GM12873 (cell line): ENCODE measurements around the gene CFAP20DC.

ENCODE experiments used
- TF ChIP-seq, protein P1 (sequence below): IDR thresholded peaks from 2 replicates; pipeline ENCODE4 v1.5.1; 2012; ENCODE audit warnings: low read depth, mild to moderate bottlenecking, moderate library complexity, low read length, control low read depth; ENCODE audit not compliant: insufficient read depth; ENCODE audit errors: missing control alignments

Gene CFAP20DC

DNA sequence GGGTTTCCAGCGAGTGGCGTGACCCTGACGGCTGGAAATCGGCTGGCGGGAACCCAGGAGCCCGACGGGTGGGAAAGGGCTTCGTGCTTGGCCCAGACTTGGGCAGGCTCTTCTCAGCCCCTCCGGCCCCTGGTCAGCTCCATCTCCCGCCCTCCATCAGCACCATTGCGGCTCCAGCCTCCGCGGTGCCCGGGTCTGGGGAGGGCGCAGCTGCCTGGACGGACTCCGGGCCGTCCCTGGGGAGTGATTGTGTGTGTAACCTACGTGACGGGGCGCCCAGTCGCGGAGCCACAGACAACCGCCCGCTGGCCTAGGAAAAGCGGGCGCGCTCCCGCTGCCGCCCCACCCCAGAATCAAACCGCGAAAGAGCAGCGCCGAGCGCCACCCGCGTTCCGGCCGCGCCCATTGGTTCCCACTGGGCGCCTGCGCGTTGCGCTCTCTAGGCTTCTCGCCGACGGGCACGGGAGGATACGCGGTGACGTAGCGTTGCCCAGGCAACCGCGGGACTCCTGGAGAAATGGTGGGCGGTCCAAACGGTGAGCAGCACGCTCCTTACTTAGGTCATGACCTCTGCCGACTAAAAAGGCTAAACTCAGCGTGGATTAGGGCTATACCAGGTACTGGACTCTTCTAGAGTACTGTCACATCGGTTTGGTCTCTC lies at the start of gene CFAP20DC:
Gene CFAP20DC, minus strand, starts transcription at position 355 of the 661 bp plus-strand sequence. CDS start 394 bp downstream, outside the sequence.
- TF ChIP-seq, protein P1, sequence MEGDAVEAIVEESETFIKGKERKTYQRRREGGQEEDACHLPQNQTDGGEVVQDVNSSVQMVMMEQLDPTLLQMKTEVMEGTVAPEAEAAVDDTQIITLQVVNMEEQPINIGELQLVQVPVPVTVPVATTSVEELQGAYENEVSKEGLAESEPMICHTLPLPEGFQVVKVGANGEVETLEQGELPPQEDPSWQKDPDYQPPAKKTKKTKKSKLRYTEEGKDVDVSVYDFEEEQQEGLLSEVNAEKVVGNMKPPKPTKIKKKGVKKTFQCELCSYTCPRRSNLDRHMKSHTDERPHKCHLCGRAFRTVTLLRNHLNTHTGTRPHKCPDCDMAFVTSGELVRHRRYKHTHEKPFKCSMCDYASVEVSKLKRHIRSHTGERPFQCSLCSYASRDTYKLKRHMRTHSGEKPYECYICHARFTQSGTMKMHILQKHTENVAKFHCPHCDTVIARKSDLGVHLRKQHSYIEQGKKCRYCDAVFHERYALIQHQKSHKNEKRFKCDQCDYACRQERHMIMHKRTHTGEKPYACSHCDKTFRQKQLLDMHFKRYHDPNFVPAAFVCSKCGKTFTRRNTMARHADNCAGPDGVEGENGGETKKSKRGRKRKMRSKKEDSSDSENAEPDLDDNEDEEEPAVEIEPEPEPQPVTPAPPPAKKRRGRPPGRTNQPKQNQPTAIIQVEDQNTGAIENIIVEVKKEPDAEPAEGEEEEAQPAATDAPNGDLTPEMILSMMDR = no peak

DNA sequence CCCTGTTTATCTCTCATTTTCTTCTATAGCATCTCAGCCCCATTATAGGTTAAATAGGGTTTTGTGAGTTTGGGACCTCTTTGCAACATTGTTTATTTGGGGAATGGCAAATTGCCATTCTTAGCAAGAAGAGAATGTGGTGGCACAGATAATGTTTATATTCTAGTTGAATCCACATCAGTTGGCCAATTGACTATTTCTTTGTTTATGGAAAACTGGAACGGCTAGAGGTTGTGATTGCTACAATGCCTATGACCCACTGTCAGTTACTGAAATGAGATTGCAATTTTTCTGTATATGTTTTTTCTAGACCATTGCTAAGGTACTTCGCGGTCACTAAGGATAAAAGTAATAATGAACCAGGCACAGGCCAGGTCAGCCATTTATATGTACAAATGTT lies 44.6 kb upstream of the CFAP20DC start:
- TF ChIP-seq, protein P1 = no peak

DNA sequence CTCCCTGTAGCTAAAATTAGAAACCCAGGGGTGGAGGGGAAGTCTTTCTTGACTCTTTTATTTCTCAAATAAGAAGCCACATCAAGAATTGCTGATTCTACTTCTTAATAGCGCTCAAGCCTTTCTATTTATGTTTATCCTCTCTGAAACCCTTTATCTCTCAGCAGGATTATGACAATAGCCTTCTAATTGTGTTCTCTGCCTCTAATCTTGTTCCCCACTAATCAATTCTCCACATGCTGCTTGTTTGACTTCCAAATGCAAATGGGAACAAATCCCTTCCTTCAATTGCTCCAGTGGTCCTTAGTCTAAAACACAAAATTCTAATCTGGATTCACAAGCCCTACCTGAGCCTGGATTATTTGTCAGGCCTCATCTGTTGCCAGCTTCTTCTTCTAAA lies 43.7 kb upstream of the CFAP20DC start:
- TF ChIP-seq, protein P1 = no peak

DNA sequence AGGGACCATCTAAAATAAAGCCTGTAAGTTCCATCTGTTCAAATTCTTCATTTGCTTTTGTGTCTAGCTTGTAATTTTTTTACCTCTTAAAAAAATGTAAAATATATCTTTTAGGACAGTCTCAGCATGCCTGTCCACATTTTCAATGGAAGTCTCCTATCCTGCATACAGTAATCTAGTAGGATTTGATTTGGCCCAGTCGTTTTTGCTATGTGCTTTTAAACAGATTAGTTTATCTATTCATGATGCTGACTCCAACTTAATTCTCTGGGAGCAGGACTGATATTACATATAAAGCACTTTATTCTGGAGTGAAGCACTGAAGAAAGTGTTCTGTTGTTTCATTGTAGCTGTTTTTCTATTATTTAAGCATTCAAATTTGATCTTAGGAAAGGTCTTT lies 38.9 kb upstream of the CFAP20DC start:
- TF ChIP-seq, protein P1 = no peak

DNA sequence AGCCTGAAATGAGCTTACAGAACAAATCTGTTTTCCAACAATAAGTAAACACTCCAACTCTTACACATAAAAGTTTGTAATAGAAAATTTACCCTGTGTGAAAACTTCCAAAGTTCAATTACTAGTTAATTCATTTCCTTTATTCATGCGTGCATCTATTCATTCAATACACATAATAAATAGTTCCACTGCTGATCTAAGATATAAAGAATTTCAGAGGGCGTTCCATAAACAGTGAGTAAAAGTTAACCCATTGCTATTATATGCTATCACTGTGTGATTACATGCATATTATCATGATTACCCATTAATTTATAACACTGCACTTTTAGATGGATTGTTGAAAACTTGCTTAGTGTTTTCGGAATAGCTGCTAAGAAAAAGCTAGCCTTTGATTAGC lies 36.2 kb upstream of the CFAP20DC start:
- TF ChIP-seq, protein P1 = no peak

DNA sequence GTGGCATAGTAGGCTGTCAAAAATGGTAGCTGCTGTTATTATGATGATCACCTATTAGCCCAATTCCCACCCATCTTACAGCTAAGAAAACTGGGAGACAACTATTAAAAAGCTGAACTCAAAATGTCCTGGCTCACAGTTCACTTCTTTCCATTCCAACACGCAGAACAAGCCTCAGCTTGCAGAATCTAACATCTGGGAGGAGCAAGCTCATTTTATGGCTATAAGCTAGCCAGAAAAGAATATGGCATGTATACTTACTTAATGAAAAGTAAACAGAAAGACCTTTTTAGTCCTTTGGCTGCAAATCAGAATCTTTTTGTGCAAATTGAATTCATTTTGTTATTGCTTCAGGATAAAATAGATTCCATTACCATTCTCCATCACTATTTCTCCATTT lies 34.8 kb upstream of the CFAP20DC start:
- TF ChIP-seq, protein P1 = no peak

DNA sequence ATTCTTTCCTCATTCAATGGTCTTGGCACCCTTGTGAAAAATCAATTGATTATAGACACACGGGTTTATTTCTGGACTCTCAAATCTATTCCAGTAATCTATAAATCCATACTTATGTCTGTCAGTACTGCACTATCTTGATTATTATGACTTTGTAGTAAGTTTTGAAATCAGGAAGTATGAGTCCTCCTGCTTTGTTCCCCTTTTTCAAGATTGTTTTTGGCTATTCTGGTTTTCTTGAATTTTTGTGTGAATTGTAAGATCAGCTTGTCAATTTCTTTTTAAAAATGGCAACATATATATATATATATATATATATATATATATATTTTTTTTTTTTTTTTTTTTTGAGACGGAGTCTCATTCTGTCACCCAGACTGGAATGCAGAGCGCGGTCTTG lies 32.3 kb upstream of the CFAP20DC start:
- TF ChIP-seq, protein P1 = no peak
